HepG2 (cell line): ENCODE measurements around the gene MRPS34. TPM values are rescaled to one million over a fixed set of nuclear protein-coding genes. Genes with fewer than 3 reads are reported as not detected.
"Not testable (repeated sequence)": the region's sequence is repeated elsewhere in the genome, so short reads cannot be mapped to it uniquely, and the experiment has no call there.

Experiments used
- ATAC-seq: fragments of 200-7000 bp; cut with Tn5 transposase; 3 replicates; pipeline ENCODE4 v1.9.1; 2020; ENCODE audit warnings: mild to moderate bottlenecking, moderate library complexity
- BruUV-seq: library from RNA; stranded (reverse); fragments of 400-500 nt; replicated peaks from 2 replicates; lab custom pipeline; 2021; lab: Mats Ljungman, UMichigan
- CTCF ChIA-PET: fragments of 300-600 bp; formaldehyde crosslinking; extraction: SDS; loops from one replicate; lab custom pipeline; 2021; ENCODE audit warnings: low total read pairs, inconsistent platforms, low intra/inter-chr PET ratio; lab: Yijun Ruan, JAX
- POLR2A ChIA-PET: fragments of 350-600 bp; sonication (Branson Sonifier 250); formaldehyde crosslinking; loops from one replicate; lab custom pipeline; 2020; ENCODE audit warnings: antibody characterized with exemption, inconsistent platforms; lab: Yijun Ruan, JAX
- DNase-seq: peaks from one replicate; pipeline ENCODE4 v3.0.0-alpha.2; 2015; ENCODE audit warnings: low spot score
- FAIRE-seq: peaks from 3 replicates; lab custom pipeline; 2011; peaks lifted over from hg19 to GRCh38; lab: Jason Lieb, UNC
- H2AFZ ChIP-seq: one replicate; pipeline ENCODE4 v1.6.1; 2011; ENCODE audit warnings: low read length, inconsistent platforms
- H3K27ac ChIP-seq: fragments of 300-600 bp; 3 replicates; pipeline ENCODE4 v1.8.0; 2011; ENCODE audit warnings: mixed run types, mild to moderate bottlenecking, mixed read lengths, low read length, inconsistent platforms; ENCODE audit not compliant: insufficient read depth; ENCODE audit errors: extremely low read length
- H3K27me3 ChIP-seq, 2 experiments: fragments of 200-600 bp in 1 of 2; 2 replicates in 1 of 2; 3 replicates in 1 of 2; pipeline versions ENCODE4 v1.6.0 to v1.8.0; 2011; ENCODE audit warnings: low read length in 2 of 2, mild to moderate bottlenecking in 2 of 2, moderate library complexity in 2 of 2, inconsistent platforms in 1 of 2; ENCODE audit not compliant: insufficient read depth in 2 of 2, control insufficient read depth in 1 of 2
- H3K36me3 ChIP-seq, 2 experiments: fragments of 200-600 bp in 1 of 2; replicated peaks in 1 of 2; 2 replicates in 1 of 2; 3 replicates in 1 of 2; pipeline versions ENCODE4 v1.5.1 to v1.8.0; 2011; ENCODE audit warnings: low read length in 2 of 2, inconsistent platforms in 1 of 2; ENCODE audit not compliant: insufficient read depth in 2 of 2, control insufficient read depth in 1 of 2
- H3K4me1 ChIP-seq: 2 replicates; pipeline ENCODE4 v1.5.1; 2012; ENCODE audit warnings: low read length, inconsistent platforms; ENCODE audit not compliant: insufficient read depth
- H3K4me2 ChIP-seq: 2 replicates; pipeline ENCODE4 v1.6.0; 2011; ENCODE audit warnings: low read depth, low read length, inconsistent platforms
- H3K4me3 ChIP-seq, 3 experiments: fragments of 200-600 bp in 1 of 3; sonication (generic), shearing (Covaris generic) in 1 of 3; replicated peaks in 1 of 3; 2 replicates each; pipeline ENCODE4 v1.5.1; 2011 to 2016; ENCODE audit warnings: low read length in 3 of 3, inconsistent platforms in 2 of 3, low read depth in 2 of 3, mild to moderate bottlenecking in 2 of 3, control low read depth in 1 of 3, mixed read lengths in 1 of 3; ENCODE audit not compliant: insufficient read depth in 1 of 3
- H3K79me2 ChIP-seq: one replicate; pipeline ENCODE4 v1.6.1; 2011; ENCODE audit warnings: low read length, inconsistent platforms; ENCODE audit not compliant: insufficient read depth
- H3K9ac ChIP-seq: 2 replicates; pipeline ENCODE4 v1.6.0; 2011; ENCODE audit warnings: mild to moderate bottlenecking, low read depth, low read length, inconsistent platforms; ENCODE audit not compliant: insufficient read depth
- H3K9me3 ChIP-seq: 2 replicates; pipeline ENCODE4 v1.5.1; 2012; ENCODE audit warnings: mild to moderate bottlenecking, low read length
- H4K20me1 ChIP-seq: 2 replicates; pipeline ENCODE4 v1.6.0; 2011; ENCODE audit warnings: inconsistent platforms, mild to moderate bottlenecking, low read length, moderate library complexity; ENCODE audit not compliant: insufficient read depth
- ARNT ChIP-seq: fragments of 450-650 bp; IDR thresholded peaks from 2 replicates; pipeline ENCODE4 v1.6.1; 2017
- HNRNPL ChIP-seq: fragments of 200-400 bp; formaldehyde crosslinking; IDR thresholded peaks from 2 replicates; pipeline ENCODE4 v1.6.1; 2017; ENCODE audit warnings: mild to moderate bottlenecking, low read depth, low read length
- ISL2 ChIP-seq: sonication (generic); formaldehyde crosslinking; IDR thresholded peaks from 2 replicates; pipeline ENCODE4 v1.5.0; 2020; ENCODE audit warnings: missing genetic modification reagents
- MIXL1 ChIP-seq: IDR thresholded peaks from 2 replicates; pipeline ENCODE4 v1.6.1; 2016
- TSC22D2 ChIP-seq: sonication (generic); formaldehyde crosslinking; IDR thresholded peaks from 2 replicates; pipeline ENCODE4 v1.5.1; 2020; ENCODE audit warnings: missing genetic modification reagents, mild to moderate bottlenecking, borderline replicate concordance
- ZNF317 ChIP-seq: sonication (generic); formaldehyde crosslinking; IDR thresholded peaks from 2 replicates; pipeline ENCODE4 v1.5.0; 2020; ENCODE audit warnings: mild to moderate bottlenecking, missing genetic modification reagents
- ZNF33A ChIP-seq: sonication (generic); formaldehyde crosslinking; IDR thresholded peaks from 2 replicates; pipeline ENCODE4 v1.5.1; 2020; ENCODE audit warnings: missing genetic modification reagents, mild to moderate bottlenecking, moderate library complexity, borderline replicate concordance
- ZNF792 ChIP-seq: IDR thresholded peaks from 2 replicates; pipeline ENCODE4 v1.6.1; 2016
- WGBS: methylation state at CpG from one replicate; pipeline ENCODE4 v1.1.6; 2017; ENCODE audit warnings: low lambda C conversion rate; 5-methylcytosine and 5-hydroxymethylcytosine counted together
- in situ Hi-C: cut with HindIII; loops from 2 replicates; pipeline ENCODE4 v1.10.0; 2017; ENCODE audit warnings: low pct_unique_long_range_greater_than_20kb; ENCODE audit not compliant: extremely low pct_ligation_motif_present
- intact Hi-C: fragments of 100-400 bp; cut with micrococcal nuclease; formaldehyde crosslinking; loops from one replicate; pipeline ENCODE4 v1.10.0; 2022; ENCODE audit not compliant: unreplicated experiment
- polyA plus RNA-seq, 8 experiments: library from polyadenylated mRNA; depleted of rRNA in 3 of 8; stranded (reverse) in 7 of 8; unstranded in 1 of 8; fragments of >200 nt; fragmentation: Illumina TruSeq in 4 of 8; extraction: Trizol in 4 of 8; gene quantifications; 2 replicates each; pipeline versions ENCODE4 v1.2.1 to v1.2.3, GENCODE V29; 2011 to 2016; ENCODE audit warnings: low read depth in 4 of 8, missing spikeins in 1 of 8, mixed read lengths in 1 of 8; ENCODE audit not compliant: insufficient read depth in 1 of 8
- total RNA-seq, 5 experiments: library from RNA; depleted of rRNA; stranded (reverse); fragments of >200 nt; fragmentation: Illumina TruSeq; extraction: Trizol; gene quantifications; 2 replicates each; pipeline ENCODE4 v1.2.3, GENCODE V29; 2016; ENCODE audit warnings: low read depth in 1 of 5
- TF ChIP-seq, protein P1 (sequence below): fragments of 450-650 bp; IDR thresholded peaks from 2 replicates; pipeline ENCODE4 v1.6.1; 2016
- TF ChIP-seq, protein P2 (sequence below): sonication (generic); formaldehyde crosslinking; IDR thresholded peaks from 2 replicates; pipeline ENCODE4 v1.4.0; 2020; ENCODE audit warnings: missing genetic modification reagents
- TF ChIP-seq, protein P3 (sequence below): sonication (generic); formaldehyde crosslinking; IDR thresholded peaks from 2 replicates; pipeline ENCODE4 v1.8.1; 2022; ENCODE audit warnings: low read depth, mild to moderate bottlenecking, missing genetic modification reagents

The MRPS34 gene
- total and polyA plus RNA-seq, 2 of the 13 experiments (the other 11 are each of a cell fraction or from before 2014, with no cell fraction given), result 63.5 to 131 TPM

DNA sequence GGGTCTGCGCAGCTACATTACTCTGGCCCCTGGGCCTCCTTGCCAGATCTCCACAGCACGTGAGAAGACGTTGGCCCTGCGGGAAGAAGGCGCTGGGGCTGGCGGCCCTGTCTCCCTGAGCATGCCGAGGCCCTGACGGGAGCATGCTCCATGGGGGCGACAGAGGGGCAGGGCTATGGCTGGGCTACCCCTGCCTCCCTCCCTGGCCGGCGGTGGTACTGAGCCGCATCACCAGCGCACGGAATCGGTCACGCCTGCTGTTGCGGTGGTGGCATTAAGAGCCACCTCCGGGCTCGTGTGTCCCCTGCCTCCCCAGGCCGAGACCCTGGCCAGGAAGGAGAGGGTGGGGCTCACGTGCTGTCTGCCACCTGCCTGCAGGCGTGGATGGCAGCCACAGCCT, 38.8 kb downstream of the MRPS34 start (continued):
- TF ChIP-seq MIXL1 (CRISPR knock-in tag), result no peak

DNA sequence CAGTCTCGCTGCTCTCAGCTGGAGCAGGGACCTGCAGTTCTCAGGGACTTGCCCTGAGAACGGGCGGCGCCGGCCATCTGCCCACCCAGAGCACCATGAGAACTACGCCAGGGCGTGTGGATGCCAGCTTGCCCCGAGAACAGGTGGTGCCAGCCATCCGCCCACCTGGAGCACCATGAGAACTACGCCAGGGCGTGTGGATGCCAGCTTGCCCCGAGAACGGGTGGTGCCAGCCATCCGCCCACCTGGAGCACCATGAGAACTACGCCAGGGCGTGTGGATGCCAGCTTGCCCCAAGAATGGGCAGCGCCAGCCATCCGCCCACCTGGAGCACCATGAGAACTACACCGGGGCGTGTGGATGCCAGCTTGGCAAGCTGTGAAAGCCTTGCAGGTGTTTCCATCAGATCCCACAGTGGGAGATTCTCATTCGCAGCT, 40.4 kb downstream of the MRPS34 start:
- H3K27ac ChIP-seq, ATAC-seq, H3K4me1 ChIP-seq, POLR2A ChIA-PET, H4K20me1 ChIP-seq, BruUV-seq, CTCF ChIA-PET, intact Hi-C loops, H3K79me2 ChIP-seq, H3K27me3 ChIP-seq, DNase-seq, H3K9ac ChIP-seq, in situ Hi-C loops, H3K4me3 ChIP-seq, FAIRE-seq, H3K4me2 ChIP-seq, H2AFZ ChIP-seq: not testable (repeated sequence)
- peaks cover 11% of the 10 kb centered on the region for H3K9me3 ChIP-seq
- 0 out of 2 replicates have a peak, but pooled peaks have one; percentile 70 for TF ChIP-seq HNRNPL
- H3K36me3 ChIP-seq, result peaks cover 23 to 41% of the 10 kb centered on the region in 2 experiments; a peak in 4 of 5 replicates
- 93% methylated on average over 18 of the region's 21 CpGs for WGBS

DNA sequence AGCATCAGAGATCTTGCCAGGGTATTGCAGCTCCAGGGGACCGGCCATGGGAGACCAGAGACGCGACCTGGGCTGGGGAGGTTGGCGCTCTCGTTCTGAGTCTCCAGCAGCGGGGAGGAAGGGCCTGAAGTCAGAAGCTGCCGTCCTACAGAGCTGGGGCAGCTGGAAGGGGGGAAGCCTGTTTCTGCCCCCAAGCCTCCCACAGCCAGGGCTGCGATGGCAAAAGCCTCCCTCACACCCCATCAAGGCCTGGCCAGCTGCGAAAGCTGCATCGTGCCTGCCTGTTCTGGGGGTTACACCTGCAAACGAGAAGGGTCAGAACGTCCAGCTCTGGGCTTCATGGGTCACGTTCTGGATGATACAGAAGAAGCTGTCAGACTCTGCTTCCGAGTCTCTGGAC, 40.9 kb downstream of the MRPS34 start:
- Histone ChIP-seq H3K27me3 (no peaks in the 10 kb centered on the region; a peak in 1 of 5 replicates), H2AFZ (no peak overlapping the region), H3K9me3 (peaks cover 11% of the 10 kb centered on the region), H3K79me2 (no peaks in the 10 kb centered on the region), H3K4me2 (no peak overlapping the region), H3K4me1 (no peaks in the 10 kb centered on the region), H4K20me1 (no peaks in the 10 kb centered on the region), H3K27ac (no peak overlapping the region), H3K9ac (no peak overlapping the region), H3K4me3 (no peak overlapping the region), H3K36me3 (peaks cover 26 to 46% of the 10 kb centered on the region in 2 experiments; a peak in 4 of 5 replicates)
- ChIA-PET POLR2A (no interaction called here), CTCF (no interaction called here)
- no TSS peak for BruUV-seq
- TF ChIP-seq, protein P1, sequence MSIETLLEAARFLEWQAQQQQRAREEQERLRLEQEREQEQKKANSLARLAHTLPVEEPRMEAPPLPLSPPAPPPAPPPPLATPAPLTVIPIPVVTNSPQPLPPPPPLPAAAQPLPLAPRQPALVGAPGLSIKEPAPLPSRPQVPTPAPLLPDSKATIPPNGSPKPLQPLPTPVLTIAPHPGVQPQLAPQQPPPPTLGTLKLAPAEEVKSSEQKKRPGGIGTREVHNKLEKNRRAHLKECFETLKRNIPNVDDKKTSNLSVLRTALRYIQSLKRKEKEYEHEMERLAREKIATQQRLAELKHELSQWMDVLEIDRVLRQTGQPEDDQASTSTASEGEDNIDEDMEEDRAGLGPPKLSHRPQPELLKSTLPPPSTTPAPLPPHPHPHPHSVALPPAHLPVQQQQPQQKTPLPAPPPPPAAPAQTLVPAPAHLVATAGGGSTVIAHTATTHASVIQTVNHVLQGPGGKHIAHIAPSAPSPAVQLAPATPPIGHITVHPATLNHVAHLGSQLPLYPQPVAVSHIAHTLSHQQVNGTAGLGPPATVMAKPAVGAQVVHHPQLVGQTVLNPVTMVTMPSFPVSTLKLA, result no peak
- TF ChIP-seq ZNF33A (CRISPR knock-in tag), result no peak
- no peak for TF ChIP-seq ARNT
- TF ChIP-seq, protein P2, sequence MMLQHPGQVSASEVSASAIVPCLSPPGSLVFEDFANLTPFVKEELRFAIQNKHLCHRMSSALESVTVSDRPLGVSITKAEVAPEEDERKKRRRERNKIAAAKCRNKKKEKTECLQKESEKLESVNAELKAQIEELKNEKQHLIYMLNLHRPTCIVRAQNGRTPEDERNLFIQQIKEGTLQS (CRISPR knock-in tag), result no peak
- TF ChIP-seq TSC22D2 (CRISPR knock-in tag), result no peak
- TF ChIP-seq ISL2 (CRISPR knock-in tag), result no peak
- no peak for TF ChIP-seq ZNF792 (CRISPR knock-in tag)
- no peak for TF ChIP-seq ZNF317 (CRISPR knock-in tag)
- TF ChIP-seq, protein P3, sequence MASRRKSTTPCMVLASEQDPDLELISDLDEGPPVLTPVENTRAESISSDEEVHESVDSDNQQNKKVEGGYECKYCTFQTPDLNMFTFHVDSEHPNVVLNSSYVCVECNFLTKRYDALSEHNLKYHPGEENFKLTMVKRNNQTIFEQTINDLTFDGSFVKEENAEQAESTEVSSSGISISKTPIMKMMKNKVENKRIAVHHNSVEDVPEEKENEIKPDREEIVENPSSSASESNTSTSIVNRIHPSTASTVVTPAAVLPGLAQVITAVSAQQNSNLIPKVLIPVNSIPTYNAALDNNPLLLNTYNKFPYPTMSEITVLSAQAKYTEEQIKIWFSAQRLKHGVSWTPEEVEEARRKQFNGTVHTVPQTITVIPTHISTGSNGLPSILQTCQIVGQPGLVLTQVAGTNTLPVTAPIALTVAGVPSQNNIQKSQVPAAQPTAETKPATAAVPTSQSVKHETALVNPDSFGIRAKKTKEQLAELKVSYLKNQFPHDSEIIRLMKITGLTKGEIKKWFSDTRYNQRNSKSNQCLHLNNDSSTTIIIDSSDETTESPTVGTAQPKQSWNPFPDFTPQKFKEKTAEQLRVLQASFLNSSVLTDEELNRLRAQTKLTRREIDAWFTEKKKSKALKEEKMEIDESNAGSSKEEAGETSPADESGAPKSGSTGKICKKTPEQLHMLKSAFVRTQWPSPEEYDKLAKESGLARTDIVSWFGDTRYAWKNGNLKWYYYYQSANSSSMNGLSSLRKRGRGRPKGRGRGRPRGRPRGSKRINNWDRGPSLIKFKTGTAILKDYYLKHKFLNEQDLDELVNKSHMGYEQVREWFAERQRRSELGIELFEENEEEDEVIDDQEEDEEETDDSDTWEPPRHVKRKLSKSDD (CRISPR knock-in tag), result no peak
- in situ Hi-C loops, result no loop called here
- no peak for ATAC-seq
- no peak for DNase-seq
- FAIRE-seq, result no peak
- intact Hi-C loops, result no loop called here
- 89% methylated on average over 11 of the region's 14 CpGs for WGBS
